Measurements from ENCODE around the gene IL1B.

The IL1B gene

GRCh38 chr2:112869258-112869842 is 32.8 kb upstream of the IL1B start:
- no peak overlapping the region for H3K9ac ChIP-seq (ENCODE audit: low read length)

GRCh38 chr2:112867701-112868631 is 31.4 kb upstream of the IL1B start:
- 0 out of 2 replicates have a peak, but pooled peaks cover 3% of the 10 kb centered on the region for H3K9me3 ChIP-seq (ENCODE audit: low read length)
- H2AFZ ChIP-seq (ENCODE audit: low read length), result no peak overlapping the region
- H3F3A ChIP-seq (ENCODE audit: insufficient read depth, low read length), result no peaks in the 10 kb centered on the region
- H3K9ac ChIP-seq (ENCODE audit: low read length), result no peak overlapping the region
- TF ChIP-seq EZH2 (IDR thresholded peaks at IDR 0.05; ENCODE audit: borderline replicate concordance, low read length), result no peak
- no peak for TF ChIP-seq CTCF (IDR thresholded peaks at IDR 0.05; ENCODE audit: low read length)
- H3K27ac ChIP-seq (ENCODE audit: low read depth, low read length, poor library complexity, severe bottlenecking), result no peak overlapping the region
- H3K9me2 ChIP-seq (ENCODE audit: low read depth, low read length), result no peaks in the 10 kb centered on the region
- H4K20me1 ChIP-seq (ENCODE audit: insufficient read depth, low read length), result no peaks in the 10 kb centered on the region
- no peak overlapping the region for H3K4me2 ChIP-seq (ENCODE audit: low read length)
- H3K27me3 ChIP-seq (ENCODE audit: insufficient read depth, low read length), result 0 out of 2 replicates have a peak, but pooled peaks cover 3% of the 10 kb centered on the region
- no peaks in the 10 kb centered on the region for H3K79me2 ChIP-seq (ENCODE audit: insufficient read depth, low read length)
- no peaks in the 10 kb centered on the region for H3K36me3 ChIP-seq (ENCODE audit: insufficient read depth, low read length)
- H3K4me1 ChIP-seq (ENCODE audit: insufficient read depth, low read length, severe bottlenecking), result no peaks in the 10 kb centered on the region
- H3K4me3 ChIP-seq (ENCODE audit: low read depth, low read length, poor library complexity, severe bottlenecking), result no peak overlapping the region

More at GRCh38 chr2:112869258-112869842, 32.8 kb upstream of the IL1B start:
- H3K4me3 ChIP-seq (ENCODE audit: low read depth, low read length, poor library complexity, severe bottlenecking), result no peak overlapping the region
- no peaks in the 10 kb centered on the region for H3K9me2 ChIP-seq (ENCODE audit: low read depth, low read length)
- H3K36me3 ChIP-seq (ENCODE audit: insufficient read depth, low read length), result no peaks in the 10 kb centered on the region
- H4K20me1 ChIP-seq (ENCODE audit: insufficient read depth, low read length), result no peaks in the 10 kb centered on the region
- H3K27me3 ChIP-seq (ENCODE audit: insufficient read depth, low read length), result 0 out of 2 replicates have a peak, but pooled peaks cover 3% of the 10 kb centered on the region
- no peaks in the 10 kb centered on the region for H3K79me2 ChIP-seq (ENCODE audit: insufficient read depth, low read length)
- H2AFZ ChIP-seq (ENCODE audit: low read length), result no peak overlapping the region
- TF ChIP-seq CTCF (IDR thresholded peaks at IDR 0.05; ENCODE audit: low read length) (no peak), EZH2 (IDR thresholded peaks at IDR 0.05; ENCODE audit: borderline replicate concordance, low read length) (no peak)
- no peaks in the 10 kb centered on the region for H3F3A ChIP-seq (ENCODE audit: insufficient read depth, low read length)
- H3K4me1 ChIP-seq (ENCODE audit: insufficient read depth, low read length, severe bottlenecking), result no peaks in the 10 kb centered on the region
- 0 out of 2 replicates have a peak, but pooled peaks cover 3% of the 10 kb centered on the region for H3K9me3 ChIP-seq (ENCODE audit: low read length)
- H3K4me2 ChIP-seq (ENCODE audit: low read length), result no peak overlapping the region
- H3K27ac ChIP-seq (ENCODE audit: low read depth, low read length, poor library complexity, severe bottlenecking), result no peak overlapping the region

DNA sequence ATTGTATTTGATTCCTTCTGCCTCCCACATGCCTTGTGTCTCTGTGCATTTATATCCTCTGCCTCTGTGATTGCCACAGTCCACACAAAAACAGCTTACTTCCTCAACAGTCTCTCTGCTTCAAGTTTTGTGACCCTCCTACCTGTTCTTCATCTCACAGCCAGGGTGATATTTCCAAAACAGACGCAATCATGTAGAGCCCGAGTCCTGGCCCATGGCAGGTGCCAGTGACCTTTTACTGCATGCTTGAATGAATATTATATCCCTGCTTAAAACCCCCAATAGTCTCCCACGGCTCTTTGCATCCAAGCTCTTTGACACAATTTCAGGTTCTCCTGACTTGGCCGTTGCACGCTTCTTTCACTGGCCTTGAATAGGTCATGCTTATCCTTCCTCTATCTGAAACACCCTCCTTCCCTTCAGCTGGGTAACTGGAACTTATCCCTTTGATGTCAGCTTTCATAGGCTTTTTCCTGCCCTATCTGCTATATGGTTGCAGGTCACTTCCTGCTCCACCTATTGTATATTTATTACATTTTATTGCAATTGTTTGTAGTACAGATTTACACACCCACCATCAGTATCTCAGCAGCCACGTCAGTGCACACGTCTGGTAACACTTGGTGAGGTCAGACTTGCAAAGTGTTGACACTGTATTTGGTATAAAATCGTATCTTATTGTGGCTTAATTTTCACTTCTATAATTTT is 29.7 kb upstream of the IL1B start:
- 0 out of 2 replicates have a peak, but pooled peaks cover 3% of the 10 kb centered on the region for H3K27me3 ChIP-seq (ENCODE audit: insufficient read depth, low read length)
- H2AFZ ChIP-seq (ENCODE audit: low read length), result no peak overlapping the region
- no peak overlapping the region for H3K27ac ChIP-seq (ENCODE audit: low read depth, low read length, poor library complexity, severe bottlenecking)
- H3F3A ChIP-seq (ENCODE audit: insufficient read depth, low read length), result no peaks in the 10 kb centered on the region
- H3K4me3 ChIP-seq (ENCODE audit: low read depth, low read length, poor library complexity, severe bottlenecking), result no peak overlapping the region
- no peak overlapping the region for H3K9ac ChIP-seq (ENCODE audit: low read length)
- no peaks in the 10 kb centered on the region for H3K9me2 ChIP-seq (ENCODE audit: low read depth, low read length)
- H4K20me1 ChIP-seq (ENCODE audit: insufficient read depth, low read length), result no peaks in the 10 kb centered on the region
- no peaks in the 10 kb centered on the region for H3K4me1 ChIP-seq (ENCODE audit: insufficient read depth, low read length, severe bottlenecking)
- 0 out of 2 replicates have a peak, but pooled peaks cover 3% of the 10 kb centered on the region for H3K9me3 ChIP-seq (ENCODE audit: low read length)
- no peak for TF ChIP-seq EZH2 (IDR thresholded peaks at IDR 0.05; ENCODE audit: borderline replicate concordance, low read length)
- no peak for TF ChIP-seq CTCF (IDR thresholded peaks at IDR 0.05; ENCODE audit: low read length)
- no peaks in the 10 kb centered on the region for H3K36me3 ChIP-seq (ENCODE audit: insufficient read depth, low read length)
- no peak overlapping the region for H3K4me2 ChIP-seq (ENCODE audit: low read length)
- H3K79me2 ChIP-seq (ENCODE audit: insufficient read depth, low read length), result no peaks in the 10 kb centered on the region

Measured in OCI-LY1 (cell line).